Loucy (cell line): ENCODE data around the gene SUMO2.

ENCODE experiments used
- H2AFZ ChIP-seq: fragments of 200-600 bp; sonication (generic); 2 replicates; pipeline ENCODE4 v1.6.0; 2016; ENCODE audit warnings: antibody characterized with exemption, mild to moderate bottlenecking, low read length, moderate library complexity
- H3F3A ChIP-seq: fragments of 200-600 bp; 2 replicates; pipeline ENCODE4 v1.6.0; 2016; ENCODE audit warnings: antibody characterized with exemption, low read depth, mild to moderate bottlenecking
- H3K27me3 ChIP-seq: fragments of 200-600 bp; sonication (generic); 2 replicates; pipeline ENCODE4 v1.6.1; 2014; ENCODE audit warnings: low read length, mild to moderate bottlenecking; ENCODE audit not compliant: insufficient read depth, poor library complexity, severe bottlenecking
- H3K36me3 ChIP-seq: fragments of 200-600 bp; sonication (generic); 2 replicates; pipeline ENCODE4 v1.6.1; 2016; ENCODE audit warnings: low read length; ENCODE audit not compliant: insufficient read depth
- H3K4me1 ChIP-seq: fragments of 200-600 bp; sonication (generic); 2 replicates; pipeline ENCODE4 v1.5.1; 2014; ENCODE audit warnings: low read length, mild to moderate bottlenecking; ENCODE audit not compliant: insufficient read depth, poor library complexity, severe bottlenecking
- H3K4me2 ChIP-seq: fragments of 200-600 bp; sonication (generic); 2 replicates; pipeline ENCODE4 v1.6.0; 2014; ENCODE audit warnings: antibody characterized with exemption, low read length, low read depth, mild to moderate bottlenecking; ENCODE audit not compliant: poor library complexity, severe bottlenecking
- H3K4me3 ChIP-seq: fragments of 200-600 bp; sonication (generic); 2 replicates; pipeline ENCODE4 v1.5.1; 2014; ENCODE audit warnings: low read length, mild to moderate bottlenecking, mixed read lengths; ENCODE audit not compliant: poor library complexity, severe bottlenecking
- H3K79me2 ChIP-seq: fragments of 200-600 bp; sonication (generic); 2 replicates; pipeline ENCODE4 v1.6.1; 2014; ENCODE audit warnings: low read length; ENCODE audit not compliant: insufficient read depth
- H3K9ac ChIP-seq: fragments of 200-600 bp; sonication (generic); 2 replicates; pipeline ENCODE4 v1.6.0; 2014; ENCODE audit warnings: mild to moderate bottlenecking, low read depth, low read length, moderate library complexity; ENCODE audit not compliant: poor library complexity, severe bottlenecking
- H3K9me2 ChIP-seq: fragments of 200-600 bp; sonication (generic); replicated peaks from 2 replicates; pipeline ENCODE4 v1.6.1; 2016; ENCODE audit warnings: low read depth, low read length, mixed read lengths
- H3K9me3 ChIP-seq: fragments of 200-600 bp; sonication (generic); 2 replicates; pipeline ENCODE4 v1.6.1; 2014; ENCODE audit warnings: mild to moderate bottlenecking, antibody characterized with exemption, low read length, low read depth; ENCODE audit not compliant: insufficient read depth
- H4K20me1 ChIP-seq: fragments of 200-600 bp; sonication (generic); 2 replicates; pipeline ENCODE4 v1.6.0; 2014; ENCODE audit warnings: antibody characterized with exemption, low read length, mild to moderate bottlenecking; ENCODE audit not compliant: insufficient read depth, poor library complexity, severe bottlenecking
- EZH2phosphoT487 ChIP-seq: fragments of 200-600 bp; IDR thresholded peaks from 2 replicates; pipeline ENCODE4 v1.6.1; 2018; ENCODE audit warnings: antibody characterized with exemption, mild to moderate bottlenecking, moderate library complexity, borderline replicate concordance
- TF ChIP-seq, protein P1 (sequence below): fragments of 200-600 bp; sonication (generic); conservative IDR thresholded peaks from 2 replicates; pipeline ENCODE4 v1.5.1; 2014; ENCODE audit warnings: mild to moderate bottlenecking, antibody characterized with exemption, low read length

Gene SUMO2

DNA sequence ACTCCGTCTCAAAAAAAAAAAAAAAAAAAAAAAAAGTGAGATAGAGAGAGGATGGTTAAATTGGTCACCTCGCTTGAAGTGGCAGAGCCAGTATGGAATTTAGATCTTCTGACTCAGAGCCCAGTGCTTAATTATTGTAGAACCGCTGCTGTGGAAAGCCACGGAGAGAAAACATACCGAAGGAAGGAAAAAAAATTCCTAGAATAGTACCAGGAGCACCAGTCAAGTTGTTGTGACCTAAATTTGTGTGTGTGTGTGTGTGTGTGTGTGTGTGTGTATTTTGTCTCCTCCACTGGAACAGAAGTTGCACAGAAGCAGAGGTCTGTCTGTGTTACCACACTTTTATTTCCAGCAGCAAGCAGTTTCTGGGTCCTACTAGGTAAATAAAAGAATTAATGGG, 12.1 kb upstream of the SUMO2 start:
- Histone ChIP-seq H3K79me2 (no peaks in the 10 kb centered on the region), H3K4me2 (no peak overlapping the region), H3K4me3 (no peak overlapping the region), H3K9me3 (no peaks in the 10 kb centered on the region), H4K20me1 (no peaks in the 10 kb centered on the region), H3K36me3 (no peaks in the 10 kb centered on the region), H3K27me3 (no peaks in the 10 kb centered on the region), H3F3A (no peaks in the 10 kb centered on the region), H3K4me1 (no peaks in the 10 kb centered on the region), H3K9me2 (no peaks in the 10 kb centered on the region), H3K9ac (no peak overlapping the region), H2AFZ (no peak overlapping the region)
- TF ChIP-seq, protein P1, sequence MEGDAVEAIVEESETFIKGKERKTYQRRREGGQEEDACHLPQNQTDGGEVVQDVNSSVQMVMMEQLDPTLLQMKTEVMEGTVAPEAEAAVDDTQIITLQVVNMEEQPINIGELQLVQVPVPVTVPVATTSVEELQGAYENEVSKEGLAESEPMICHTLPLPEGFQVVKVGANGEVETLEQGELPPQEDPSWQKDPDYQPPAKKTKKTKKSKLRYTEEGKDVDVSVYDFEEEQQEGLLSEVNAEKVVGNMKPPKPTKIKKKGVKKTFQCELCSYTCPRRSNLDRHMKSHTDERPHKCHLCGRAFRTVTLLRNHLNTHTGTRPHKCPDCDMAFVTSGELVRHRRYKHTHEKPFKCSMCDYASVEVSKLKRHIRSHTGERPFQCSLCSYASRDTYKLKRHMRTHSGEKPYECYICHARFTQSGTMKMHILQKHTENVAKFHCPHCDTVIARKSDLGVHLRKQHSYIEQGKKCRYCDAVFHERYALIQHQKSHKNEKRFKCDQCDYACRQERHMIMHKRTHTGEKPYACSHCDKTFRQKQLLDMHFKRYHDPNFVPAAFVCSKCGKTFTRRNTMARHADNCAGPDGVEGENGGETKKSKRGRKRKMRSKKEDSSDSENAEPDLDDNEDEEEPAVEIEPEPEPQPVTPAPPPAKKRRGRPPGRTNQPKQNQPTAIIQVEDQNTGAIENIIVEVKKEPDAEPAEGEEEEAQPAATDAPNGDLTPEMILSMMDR, result no peak
- TF ChIP-seq EZH2phosphoT487, result no peak

GRCh38 chr17:75191584-75191983, 8.8 kb upstream of the SUMO2 start:
- Histone ChIP-seq H3K4me1 (no peaks in the 10 kb centered on the region), H3K79me2 (no peaks in the 10 kb centered on the region), H3K36me3 (no peaks in the 10 kb centered on the region), H3K4me2 (no peak overlapping the region), H3K9ac (no peak overlapping the region), H3K4me3 (no peak overlapping the region), H3K9me2 (no peaks in the 10 kb centered on the region), H3K27me3 (no peaks in the 10 kb centered on the region), H3K9me3 (no peaks in the 10 kb centered on the region), H2AFZ (no peak overlapping the region), H4K20me1 (no peaks in the 10 kb centered on the region), H3F3A (no peaks in the 10 kb centered on the region)
- no peak for TF ChIP-seq EZH2phosphoT487
- TF ChIP-seq, protein P1, result no peak

DNA sequence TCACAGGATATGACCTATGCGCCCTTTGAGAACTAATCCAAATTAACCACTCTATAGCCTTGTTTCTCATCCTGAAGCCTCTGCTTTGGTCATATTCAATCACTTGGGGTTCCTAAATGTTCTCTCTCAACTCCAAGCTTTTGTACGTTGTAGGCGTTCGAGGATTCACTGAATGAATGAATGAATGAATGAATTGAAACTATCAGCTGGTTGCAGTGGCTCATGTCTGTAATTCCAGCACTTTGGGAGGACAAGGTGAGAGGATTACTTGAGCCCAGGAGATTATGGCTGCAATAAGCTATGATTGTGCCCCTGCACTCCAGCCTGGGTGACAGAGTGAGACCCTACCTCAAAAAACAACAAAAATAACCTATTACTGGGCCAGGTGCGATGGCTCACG, 5.9 kb upstream of the SUMO2 start:
- no peak overlapping the region for H3K4me2 ChIP-seq

More for the DNA sequence above, 5.9 kb upstream of the SUMO2 start:
- Histone ChIP-seq H3K4me3 (no peak overlapping the region), H3K9me3 (no peaks in the 10 kb centered on the region), H3K79me2 (peaks cover 7% of the 10 kb centered on the region; the same call in 1 of the 2 replicates), H3K4me1 (peaks cover 4% of the 10 kb centered on the region), H2AFZ (no peak overlapping the region), H3F3A (no peaks in the 10 kb centered on the region), H3K9ac (no peak overlapping the region), H3K9me2 (no peaks in the 10 kb centered on the region), H3K27me3 (no peaks in the 10 kb centered on the region), H3K36me3 (no peaks in the 10 kb centered on the region), H4K20me1 (no peaks in the 10 kb centered on the region)
- TF ChIP-seq EZH2phosphoT487, result no peak
- TF ChIP-seq, protein P1, result no peak
